KMS-11 (cell line): ENCODE data around the gene LLGL1.

Source experiments
- H2AFZ ChIP-seq: fragments of 200-600 bp; sonication (generic); 2 replicates; pipeline ENCODE4 v1.6.1; 2016; ENCODE audit warnings: antibody characterized with exemption, mixed run types, low read depth
- H3K27ac ChIP-seq: fragments of 200-600 bp; sonication (generic); 2 replicates; pipeline ENCODE4 v1.6.1; 2016; ENCODE audit warnings: mild to moderate bottlenecking, mixed run types
- H3K27me3 ChIP-seq: fragments of 200-600 bp; sonication (generic); 2 replicates; pipeline ENCODE4 v1.6.1; 2017; ENCODE audit warnings: mild to moderate bottlenecking, low read depth, mixed run types, moderate library complexity; ENCODE audit not compliant: insufficient read depth
- H3K36me3 ChIP-seq: fragments of 200-600 bp; sonication (generic); 2 replicates; pipeline ENCODE4 v1.6.1; 2017; ENCODE audit warnings: mild to moderate bottlenecking, mixed run types; ENCODE audit not compliant: insufficient read depth
- H3K4me1 ChIP-seq: fragments of 200-600 bp; sonication (generic); 2 replicates; pipeline ENCODE4 v1.6.1; 2016; ENCODE audit warnings: mild to moderate bottlenecking, low read depth, mixed run types; ENCODE audit not compliant: poor library complexity, severe bottlenecking
- H3K4me2 ChIP-seq: fragments of 200-600 bp; sonication (generic); 2 replicates; pipeline ENCODE4 v1.7.0; 2016; ENCODE audit warnings: mild to moderate bottlenecking, mixed run types
- H3K4me3 ChIP-seq: fragments of 200-600 bp; sonication (generic); IDR thresholded peaks from 2 replicates; pipeline ENCODE4 v1.6.1; 2017; ENCODE audit warnings: low read depth, low read length, mixed read lengths; ENCODE audit not compliant: insufficient read depth
- H3K79me2 ChIP-seq: fragments of 200-600 bp; sonication (generic); 2 replicates; pipeline ENCODE4 v1.6.1; 2016; ENCODE audit warnings: low read depth, mixed run types; ENCODE audit not compliant: insufficient read depth
- H3K9ac ChIP-seq: fragments of 200-600 bp; sonication (generic); 2 replicates; pipeline ENCODE4 v1.6.1; 2016; ENCODE audit warnings: mild to moderate bottlenecking, mixed run types
- H4K20me1 ChIP-seq: fragments of 200-600 bp; sonication (generic); 2 replicates; pipeline ENCODE4 v1.6.1; 2016; ENCODE audit warnings: mild to moderate bottlenecking, mixed run types; ENCODE audit not compliant: insufficient read depth
- CTCF ChIP-seq: fragments of 200-600 bp; sonication (generic); conservative IDR thresholded peaks from 2 replicates; pipeline ENCODE4 v1.6.1; 2017; ENCODE audit warnings: low read depth, mild to moderate bottlenecking, antibody characterized with exemption, low read length, moderate library complexity, mixed read lengths

The LLGL1 gene

GRCh38 chr17:18253947-18254821, 28.7 kb downstream of the LLGL1 start:
- Histone ChIP-seq H3K27ac (no peak overlapping the region), H3K4me1 (peaks cover 12% of the 10 kb centered on the region), H2AFZ (no peak overlapping the region), H3K4me3 (no peak overlapping the region), H4K20me1 (no peaks in the 10 kb centered on the region), H3K79me2 (no peaks in the 10 kb centered on the region; the same call in 1 of the 2 replicates), H3K27me3 (no peaks in the 10 kb centered on the region), H3K9ac (no peak overlapping the region), H3K36me3 (no peaks in the 10 kb centered on the region), H3K4me2 (no peak overlapping the region)
- TF ChIP-seq CTCF, result no peak

DNA sequence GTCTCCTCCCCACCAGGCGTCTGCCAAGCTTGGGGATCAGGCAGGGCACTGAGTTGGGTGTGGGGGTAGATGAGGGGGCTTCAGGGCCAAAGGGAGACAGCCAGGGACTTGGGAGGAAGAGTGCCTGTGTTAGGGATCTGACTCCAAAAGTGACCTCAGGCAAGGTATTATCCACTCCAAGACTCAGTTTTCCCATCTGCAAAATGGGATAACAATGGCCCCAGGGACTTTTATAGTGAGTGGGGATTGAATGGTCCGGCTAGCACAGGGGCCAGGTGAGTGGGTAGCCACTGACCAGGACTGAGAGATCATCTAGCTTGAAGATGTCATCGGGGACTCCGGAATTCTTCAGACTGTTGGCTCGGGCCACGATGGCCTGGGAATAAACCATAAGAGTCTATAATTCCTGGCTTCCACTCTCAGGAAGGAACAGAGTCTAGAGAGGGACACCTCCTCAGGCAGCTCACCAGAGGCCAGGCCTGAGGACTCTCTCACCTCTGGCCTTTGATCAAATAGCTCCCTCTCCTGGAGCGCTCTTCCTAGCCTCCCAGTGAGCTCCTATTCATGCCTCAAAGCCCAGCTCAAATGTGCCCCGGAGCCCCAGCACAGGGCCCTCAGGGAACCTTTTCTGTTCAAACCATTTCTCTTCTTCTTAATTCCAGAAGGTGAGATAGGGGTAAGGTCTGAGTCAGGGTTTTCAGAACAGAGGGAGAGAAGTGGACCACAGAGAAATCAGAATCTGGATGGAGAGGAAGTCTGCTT, 29.6 kb downstream of the LLGL1 start:
- Histone ChIP-seq H3K27me3 (no peaks in the 10 kb centered on the region), H3K4me1 (peaks cover 12% of the 10 kb centered on the region), H3K9ac (no peak overlapping the region), H3K4me3 (no peak overlapping the region), H3K79me2 (no peaks in the 10 kb centered on the region; the same call in 1 of the 2 replicates), H2AFZ (no peak overlapping the region), H4K20me1 (no peaks in the 10 kb centered on the region), H3K27ac (no peak overlapping the region), H3K36me3 (no peaks in the 10 kb centered on the region), H3K4me2 (no peak overlapping the region)
- TF ChIP-seq CTCF, result no peak

GRCh38 chr17:18256351-18256750, 30.9 kb downstream of the LLGL1 start:
- Histone ChIP-seq H3K36me3 (no peaks in the 10 kb centered on the region), H3K4me2 (no peak overlapping the region), H3K4me3 (no peak overlapping the region), H3K27ac (no peak overlapping the region), H4K20me1 (no peaks in the 10 kb centered on the region), H2AFZ (no peak overlapping the region), H3K79me2 (no peaks in the 10 kb centered on the region; the same call in 1 of the 2 replicates), H3K27me3 (no peaks in the 10 kb centered on the region), H3K4me1 (peaks cover 12% of the 10 kb centered on the region), H3K9ac (no peak overlapping the region)
- TF ChIP-seq CTCF, result no peak

DNA sequence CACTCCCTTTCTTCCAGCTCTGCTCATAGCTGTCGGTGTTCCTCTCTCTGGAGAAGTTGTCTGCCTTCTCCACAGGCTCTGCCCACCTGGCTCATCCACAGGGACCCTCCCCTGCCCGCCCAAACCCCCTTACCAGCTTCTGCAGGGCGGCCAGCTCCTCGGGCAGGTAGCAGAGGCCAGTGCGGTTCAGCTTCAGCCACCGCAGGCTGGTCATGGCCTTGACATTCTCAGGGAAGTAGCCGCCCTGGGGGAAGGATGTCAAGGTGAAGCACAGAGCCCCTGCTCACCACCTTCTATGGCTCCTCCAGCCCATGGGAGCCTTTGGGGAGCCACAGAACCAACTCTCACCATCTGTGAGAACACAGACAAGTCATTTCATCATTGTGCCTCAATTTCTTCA, 31.3 kb downstream of the LLGL1 start:
- Histone ChIP-seq H3K79me2 (no peaks in the 10 kb centered on the region; the same call in 1 of the 2 replicates), H3K4me3 (no peak overlapping the region), H2AFZ (no peak overlapping the region), H3K27me3 (no peaks in the 10 kb centered on the region), H3K4me1 (peaks cover 12% of the 10 kb centered on the region), H3K4me2 (peak overlapping the region; percentile 78), H3K9ac (no peak overlapping the region), H3K27ac (no peak overlapping the region), H4K20me1 (no peaks in the 10 kb centered on the region), H3K36me3 (no peaks in the 10 kb centered on the region)
- TF ChIP-seq CTCF, result no peak
